Neural cell (in vitro differentiated cells): ENCODE measurements around the gene KRT5.

Experiments used
- CTCF ChIP-seq: fragments of 450-650 bp; IDR thresholded peaks from 2 replicates; pipeline ENCODE4 v1.5.1; 2014; ENCODE audit warnings: antibody characterized with exemption, mild to moderate bottlenecking, moderate library complexity; ENCODE audit not compliant: poor library complexity, severe bottlenecking
- EP300 ChIP-seq: fragments of 450-650 bp; conservative IDR thresholded peaks from 2 replicates; pipeline ENCODE4 v1.6.1; 2014; ENCODE audit warnings: antibody characterized with exemption, mild to moderate bottlenecking, moderate library complexity; ENCODE audit not compliant: poor library complexity, severe bottlenecking
- EZH2 ChIP-seq: fragments of 200-600, 300-800 bp; shearing (Covaris generic), sonication (generic); IDR thresholded peaks from 2 replicates; pipeline ENCODE4 v1.6.1; 2014; ENCODE audit warnings: antibody characterized with exemption, low read length, borderline replicate concordance, mild to moderate bottlenecking; ENCODE audit not compliant: insufficient read depth, poor library complexity, severe bottlenecking
- RAD21 ChIP-seq: fragments of 450-650 bp; conservative IDR thresholded peaks from 2 replicates; pipeline ENCODE4 v1.6.1; 2014; ENCODE audit warnings: antibody characterized with exemption, mild to moderate bottlenecking, moderate library complexity
- REST ChIP-seq: IDR thresholded peaks from 2 replicates; pipeline ENCODE4 v1.6.1; 2012; ENCODE audit warnings: borderline replicate concordance
- SMC3 ChIP-seq: fragments of 450-650 bp; conservative IDR thresholded peaks from 2 replicates; pipeline ENCODE4 v1.6.1; 2014; ENCODE audit warnings: antibody characterized with exemption, mild to moderate bottlenecking, moderate library complexity; ENCODE audit not compliant: poor library complexity

GRCh38 chr12:52517888-52518287, 2.3 kb downstream of the KRT5 start:
- TF ChIP-seq CTCF (no peak), REST (no peak), EZH2 (no peak), EP300 (no peak), RAD21 (no peak), SMC3 (no peak)
